ENCODE measurements around the gene TRHDE. TPM values are rescaled to one million over a fixed set of nuclear protein-coding genes. Genes with fewer than 3 reads are reported as not detected.

The TRHDE gene
- total RNA-seq, 1 experiment from 2014 or later = 1.9 TPM

DNA sequence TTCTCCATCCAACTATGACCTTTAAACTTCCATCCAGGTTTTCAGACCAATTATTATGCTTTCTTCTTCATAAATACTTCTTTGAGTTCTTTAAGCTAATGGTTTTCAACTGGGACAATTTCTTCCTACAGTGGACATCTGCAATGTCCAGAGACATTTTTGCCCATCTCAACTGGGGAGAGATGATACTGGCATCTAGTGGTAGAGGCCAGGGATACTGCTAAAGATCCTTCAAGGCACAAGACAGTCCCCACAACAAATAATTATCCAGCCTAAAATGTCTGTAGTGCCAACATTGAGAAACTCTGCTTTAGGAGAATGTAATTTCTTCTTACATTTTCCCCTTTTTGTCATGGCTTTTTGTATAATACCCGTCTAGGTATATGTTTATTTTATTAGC lies 10.6 kb downstream of the TRHDE start:
- no peak for ATAC-seq
- no peaks in the 10 kb centered on the region for H3K4me1 ChIP-seq (ENCODE audit: control insufficient read depth, insufficient read depth, low read length)
- H3K36me3 ChIP-seq (ENCODE audit: control insufficient read depth, insufficient read depth, low read length) = no peaks in the 10 kb centered on the region
- intact Hi-C loops (cut with micrococcal nuclease; ENCODE audit: unreplicated experiment) (loop anchor here (5.0 kb wide), 1 partner anchor 265 kb away; no protein-coding TSS in a partner anchor), in situ Hi-C loops (cut with HindIII; ENCODE audit: low pct_unique_long_range_greater_than_20kb, low sequenced_read_pairs) (no loop called here)
- TF ChIP-seq, protein P1, sequence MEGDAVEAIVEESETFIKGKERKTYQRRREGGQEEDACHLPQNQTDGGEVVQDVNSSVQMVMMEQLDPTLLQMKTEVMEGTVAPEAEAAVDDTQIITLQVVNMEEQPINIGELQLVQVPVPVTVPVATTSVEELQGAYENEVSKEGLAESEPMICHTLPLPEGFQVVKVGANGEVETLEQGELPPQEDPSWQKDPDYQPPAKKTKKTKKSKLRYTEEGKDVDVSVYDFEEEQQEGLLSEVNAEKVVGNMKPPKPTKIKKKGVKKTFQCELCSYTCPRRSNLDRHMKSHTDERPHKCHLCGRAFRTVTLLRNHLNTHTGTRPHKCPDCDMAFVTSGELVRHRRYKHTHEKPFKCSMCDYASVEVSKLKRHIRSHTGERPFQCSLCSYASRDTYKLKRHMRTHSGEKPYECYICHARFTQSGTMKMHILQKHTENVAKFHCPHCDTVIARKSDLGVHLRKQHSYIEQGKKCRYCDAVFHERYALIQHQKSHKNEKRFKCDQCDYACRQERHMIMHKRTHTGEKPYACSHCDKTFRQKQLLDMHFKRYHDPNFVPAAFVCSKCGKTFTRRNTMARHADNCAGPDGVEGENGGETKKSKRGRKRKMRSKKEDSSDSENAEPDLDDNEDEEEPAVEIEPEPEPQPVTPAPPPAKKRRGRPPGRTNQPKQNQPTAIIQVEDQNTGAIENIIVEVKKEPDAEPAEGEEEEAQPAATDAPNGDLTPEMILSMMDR (IDR thresholded peaks at IDR 0.05) = peak; percentile 68
- no peak for TF ChIP-seq POLR2AphosphoS5 (IDR thresholded peaks at IDR 0.05; ENCODE audit: low read depth, low read length)
- no peak for DNase-seq (ENCODE audit: low read depth, low spot score)
- CTCF ChIA-PET = no interaction called here
- no peak overlapping the region for H3K4me3 ChIP-seq (ENCODE audit: low read depth in 2 of 2, low read length in 2 of 2)
- no peaks in the 10 kb centered on the region for H3K9me3 ChIP-seq (ENCODE audit: control insufficient read depth, insufficient read depth, low read depth, low read length)
- H3K27ac ChIP-seq (ENCODE audit: low read length) = no peak overlapping the region
- peaks cover under 1% of the 10 kb centered on the region; the same call in 1 of the 2 replicates for H3K27me3 ChIP-seq (ENCODE audit: control insufficient read depth, insufficient read depth, low read length)
- POLR2A ChIA-PET = no interaction called here
- BruUV-seq (replicated peaks) = no TSS peak

DNA sequence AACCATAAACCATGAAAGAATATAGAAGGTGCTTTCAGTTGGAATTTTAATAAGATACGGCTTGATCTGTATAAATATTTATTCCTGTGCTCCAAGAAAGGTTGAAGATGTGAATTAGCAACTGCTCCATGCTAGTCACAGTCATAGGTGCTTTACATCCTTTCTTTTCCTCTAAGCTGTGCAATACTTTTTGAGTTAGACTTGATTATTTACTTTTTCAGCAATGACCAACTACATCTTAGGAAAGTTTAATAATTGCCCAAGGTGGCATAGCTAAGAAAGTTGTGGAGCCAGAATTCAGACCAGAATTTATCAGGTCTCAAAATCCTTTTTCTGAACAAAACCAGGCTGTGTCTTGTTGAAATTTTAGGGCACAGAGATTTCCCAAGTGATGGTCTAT lies 13.7 kb downstream of the TRHDE start:
- TF ChIP-seq TCF7L2 (IDR thresholded peaks at IDR 0.05; ENCODE audit: low read depth, low read length) (no peak), SIN3A (IDR thresholded peaks at IDR 0.05; ENCODE audit: borderline replicate concordance, insufficient read depth, low read depth, low read length) (no peak), POLR2AphosphoS5 (IDR thresholded peaks at IDR 0.05; ENCODE audit: low read depth, low read length) (no peak)
- TF ChIP-seq, protein P1 (IDR thresholded peaks at IDR 0.05) = no peak
- DNase-seq (ENCODE audit: low read depth, low spot score) (no peak), ATAC-seq (no peak)
- Histone ChIP-seq H3K4me1 (ENCODE audit: control insufficient read depth, insufficient read depth, low read length) (no peaks in the 10 kb centered on the region), H3K36me3 (ENCODE audit: control insufficient read depth, insufficient read depth, low read length) (no peaks in the 10 kb centered on the region), H3K27ac (ENCODE audit: low read length) (no peak overlapping the region), H3K9me3 (ENCODE audit: control insufficient read depth, insufficient read depth, low read depth, low read length) (no peaks in the 10 kb centered on the region), H3K27me3 (ENCODE audit: control insufficient read depth, insufficient read depth, low read length) (no peaks in the 10 kb centered on the region), H3K4me3 (ENCODE audit: low read depth in 2 of 2, low read length in 2 of 2) (no peak overlapping the region)
- ChIA-PET POLR2A (no interaction called here), CTCF (no interaction called here)
- in situ Hi-C loops (cut with HindIII; ENCODE audit: low pct_unique_long_range_greater_than_20kb, low sequenced_read_pairs) (no loop called here), intact Hi-C loops (cut with micrococcal nuclease; ENCODE audit: unreplicated experiment) (no loop called here)
- BruUV-seq (replicated peaks) = no TSS peak

DNA sequence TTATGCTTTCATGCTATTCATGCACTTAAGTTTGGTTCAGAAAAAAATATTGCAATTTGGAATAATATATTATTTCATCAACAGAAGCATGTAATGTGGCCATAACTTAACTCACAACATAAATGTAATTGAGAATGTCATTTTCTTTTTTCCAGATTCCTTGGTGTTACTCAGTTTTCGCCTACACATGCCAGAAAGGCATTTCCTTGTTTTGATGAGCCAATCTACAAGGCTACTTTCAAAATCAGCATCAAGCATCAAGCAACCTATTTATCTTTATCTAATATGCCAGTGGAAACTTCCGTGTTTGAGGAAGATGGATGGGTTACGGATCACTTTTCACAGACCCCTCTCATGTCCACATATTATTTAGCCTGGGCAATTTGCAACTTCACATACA lies 14.4 kb downstream of the TRHDE start:
- BruUV-seq (replicated peaks) = no TSS peak
- intact Hi-C loops (cut with micrococcal nuclease; ENCODE audit: unreplicated experiment) = no loop called here
- in situ Hi-C loops (cut with HindIII; ENCODE audit: low pct_unique_long_range_greater_than_20kb, low sequenced_read_pairs) = no loop called here

More for the DNA sequence above, 14.4 kb downstream of the TRHDE start:
- ATAC-seq (no peak), DNase-seq (ENCODE audit: low read depth, low spot score) (no peak)
- H3K36me3 ChIP-seq (ENCODE audit: control insufficient read depth, insufficient read depth, low read length) = no peaks in the 10 kb centered on the region
- H3K27ac ChIP-seq (ENCODE audit: low read length) = no peak overlapping the region
- H3K27me3 ChIP-seq (ENCODE audit: control insufficient read depth, insufficient read depth, low read length) = no peaks in the 10 kb centered on the region
- no peak overlapping the region for H3K4me3 ChIP-seq (ENCODE audit: low read depth in 2 of 2, low read length in 2 of 2)
- H3K4me1 ChIP-seq (ENCODE audit: control insufficient read depth, insufficient read depth, low read length) = no peaks in the 10 kb centered on the region
- CTCF ChIA-PET = no interaction called here
- no peaks in the 10 kb centered on the region for H3K9me3 ChIP-seq (ENCODE audit: control insufficient read depth, insufficient read depth, low read depth, low read length)
- TF ChIP-seq, protein P2, sequence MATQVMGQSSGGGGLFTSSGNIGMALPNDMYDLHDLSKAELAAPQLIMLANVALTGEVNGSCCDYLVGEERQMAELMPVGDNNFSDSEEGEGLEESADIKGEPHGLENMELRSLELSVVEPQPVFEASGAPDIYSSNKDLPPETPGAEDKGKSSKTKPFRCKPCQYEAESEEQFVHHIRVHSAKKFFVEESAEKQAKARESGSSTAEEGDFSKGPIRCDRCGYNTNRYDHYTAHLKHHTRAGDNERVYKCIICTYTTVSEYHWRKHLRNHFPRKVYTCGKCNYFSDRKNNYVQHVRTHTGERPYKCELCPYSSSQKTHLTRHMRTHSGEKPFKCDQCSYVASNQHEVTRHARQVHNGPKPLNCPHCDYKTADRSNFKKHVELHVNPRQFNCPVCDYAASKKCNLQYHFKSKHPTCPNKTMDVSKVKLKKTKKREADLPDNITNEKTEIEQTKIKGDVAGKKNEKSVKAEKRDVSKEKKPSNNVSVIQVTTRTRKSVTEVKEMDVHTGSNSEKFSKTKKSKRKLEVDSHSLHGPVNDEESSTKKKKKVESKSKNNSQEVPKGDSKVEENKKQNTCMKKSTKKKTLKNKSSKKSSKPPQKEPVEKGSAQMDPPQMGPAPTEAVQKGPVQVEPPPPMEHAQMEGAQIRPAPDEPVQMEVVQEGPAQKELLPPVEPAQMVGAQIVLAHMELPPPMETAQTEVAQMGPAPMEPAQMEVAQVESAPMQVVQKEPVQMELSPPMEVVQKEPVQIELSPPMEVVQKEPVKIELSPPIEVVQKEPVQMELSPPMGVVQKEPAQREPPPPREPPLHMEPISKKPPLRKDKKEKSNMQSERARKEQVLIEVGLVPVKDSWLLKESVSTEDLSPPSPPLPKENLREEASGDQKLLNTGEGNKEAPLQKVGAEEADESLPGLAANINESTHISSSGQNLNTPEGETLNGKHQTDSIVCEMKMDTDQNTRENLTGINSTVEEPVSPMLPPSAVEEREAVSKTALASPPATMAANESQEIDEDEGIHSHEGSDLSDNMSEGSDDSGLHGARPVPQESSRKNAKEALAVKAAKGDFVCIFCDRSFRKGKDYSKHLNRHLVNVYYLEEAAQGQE (IDR thresholded peaks at IDR 0.05; ENCODE audit: insufficient read depth in 1 of 2, low read depth in 2 of 2, low read length in 1 of 2) = no peak
- no peak for TF ChIP-seq POLR2AphosphoS5 (IDR thresholded peaks at IDR 0.05; ENCODE audit: low read depth, low read length)
- no peak for TF ChIP-seq SIN3A (IDR thresholded peaks at IDR 0.05; ENCODE audit: borderline replicate concordance, insufficient read depth, low read depth, low read length)
- no peak for TF ChIP-seq TCF7L2 (IDR thresholded peaks at IDR 0.05; ENCODE audit: low read depth, low read length)
- TF ChIP-seq, protein P1 (IDR thresholded peaks at IDR 0.05) = no peak
- POLR2A ChIA-PET = no interaction called here

All from Panc1 (cell line).